GM10266 (cell line): ENCODE results near the gene TMEM150B.

ENCODE experiments used
- DNase-seq: peaks from one replicate; pipeline ENCODE4 v3.0.0; 2012; ENCODE audit errors: extremely low spot score
- TF ChIP-seq, protein P1 (sequence below): IDR thresholded peaks from 2 replicates; pipeline ENCODE4 v1.5.1; 2012; ENCODE audit warnings: mild to moderate bottlenecking, low read depth; ENCODE audit not compliant: control insufficient read depth, insufficient read depth; ENCODE audit errors: missing control alignments

The TMEM150B gene

GRCh38 chr19:55368701-55369563 is 43.8 kb upstream of the TMEM150B start:
- peak; percentile 76 for DNase-seq
- TF ChIP-seq, protein P1, sequence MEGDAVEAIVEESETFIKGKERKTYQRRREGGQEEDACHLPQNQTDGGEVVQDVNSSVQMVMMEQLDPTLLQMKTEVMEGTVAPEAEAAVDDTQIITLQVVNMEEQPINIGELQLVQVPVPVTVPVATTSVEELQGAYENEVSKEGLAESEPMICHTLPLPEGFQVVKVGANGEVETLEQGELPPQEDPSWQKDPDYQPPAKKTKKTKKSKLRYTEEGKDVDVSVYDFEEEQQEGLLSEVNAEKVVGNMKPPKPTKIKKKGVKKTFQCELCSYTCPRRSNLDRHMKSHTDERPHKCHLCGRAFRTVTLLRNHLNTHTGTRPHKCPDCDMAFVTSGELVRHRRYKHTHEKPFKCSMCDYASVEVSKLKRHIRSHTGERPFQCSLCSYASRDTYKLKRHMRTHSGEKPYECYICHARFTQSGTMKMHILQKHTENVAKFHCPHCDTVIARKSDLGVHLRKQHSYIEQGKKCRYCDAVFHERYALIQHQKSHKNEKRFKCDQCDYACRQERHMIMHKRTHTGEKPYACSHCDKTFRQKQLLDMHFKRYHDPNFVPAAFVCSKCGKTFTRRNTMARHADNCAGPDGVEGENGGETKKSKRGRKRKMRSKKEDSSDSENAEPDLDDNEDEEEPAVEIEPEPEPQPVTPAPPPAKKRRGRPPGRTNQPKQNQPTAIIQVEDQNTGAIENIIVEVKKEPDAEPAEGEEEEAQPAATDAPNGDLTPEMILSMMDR: no peak

- no peak for DNase-seq
- TF ChIP-seq, protein P1: no peak
Measured at GRCh38 chr19:55368106-55368505, 43.0 kb upstream of the TMEM150B start.

- DNase-seq: no peak
- TF ChIP-seq, protein P1: no peak
Measured at GRCh38 chr19:55366790-55367189, 41.6 kb upstream of the TMEM150B start.

GRCh38 chr19:55365964-55366363 is 40.8 kb upstream of the TMEM150B start:
- TF ChIP-seq, protein P1: no peak

GRCh38 chr19:55365245-55365644 is 40.1 kb upstream of the TMEM150B start:
- TF ChIP-seq, protein P1: no peak
- DNase-seq: no peak

More at GRCh38 chr19:55365964-55366363, 40.8 kb upstream of the TMEM150B start:
- DNase-seq: no peak

GRCh38 chr19:55362990-55363716 is 38.0 kb upstream of the TMEM150B start, which contains the start of gene GARIN5B:
GARIN5B (minus strand) TSS chr19:55363260; CDS start chr19:55363066, 194 bp downstream.
- DNase-seq: no peak
- TF ChIP-seq, protein P1: no peak
